ENCODE data around the gene TMEM273.

TMEM273 gene

DNA sequence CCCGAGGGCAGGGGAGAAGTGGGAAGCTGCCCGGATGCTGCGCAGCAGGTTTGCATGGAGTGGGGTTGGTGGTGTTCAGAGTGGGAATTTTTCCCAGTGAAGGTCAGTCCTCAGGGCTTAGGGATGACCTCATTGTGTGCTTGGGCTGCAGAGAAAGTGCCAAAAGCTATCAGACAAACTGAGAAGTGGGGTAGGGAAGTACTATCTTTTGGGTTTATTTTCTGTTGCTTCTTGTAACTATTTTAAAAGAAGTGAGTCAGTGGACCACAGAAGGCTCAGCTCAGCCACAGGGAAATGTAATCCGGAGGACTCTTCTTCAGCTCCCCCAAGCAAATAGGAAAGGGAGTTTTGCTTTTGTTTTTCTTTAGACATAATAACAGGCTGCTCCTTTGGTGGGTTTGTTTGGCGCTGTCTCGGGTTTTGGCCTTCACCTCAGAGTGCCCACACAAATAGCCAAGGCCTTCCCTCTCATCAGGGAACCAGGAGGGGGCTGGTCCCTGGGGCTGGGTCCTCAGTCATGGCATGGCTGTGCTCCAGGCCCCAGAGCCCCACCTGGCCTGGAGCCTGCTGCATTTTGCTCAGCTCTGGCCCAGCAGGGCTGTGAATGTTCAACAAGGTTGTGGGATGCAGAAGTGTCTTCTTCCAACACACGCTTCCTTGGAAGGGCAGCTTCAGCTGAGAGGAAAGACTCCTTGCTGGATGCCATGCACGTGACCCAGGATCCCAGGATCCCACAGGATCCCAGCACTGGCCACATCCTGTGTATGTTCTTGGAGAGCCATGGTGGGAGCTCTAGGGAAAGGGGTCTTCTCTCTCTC lies 49.0 kb downstream of the TMEM273 start:
- no peak for DNase-seq (ENCODE audit: low read depth)

DNA sequence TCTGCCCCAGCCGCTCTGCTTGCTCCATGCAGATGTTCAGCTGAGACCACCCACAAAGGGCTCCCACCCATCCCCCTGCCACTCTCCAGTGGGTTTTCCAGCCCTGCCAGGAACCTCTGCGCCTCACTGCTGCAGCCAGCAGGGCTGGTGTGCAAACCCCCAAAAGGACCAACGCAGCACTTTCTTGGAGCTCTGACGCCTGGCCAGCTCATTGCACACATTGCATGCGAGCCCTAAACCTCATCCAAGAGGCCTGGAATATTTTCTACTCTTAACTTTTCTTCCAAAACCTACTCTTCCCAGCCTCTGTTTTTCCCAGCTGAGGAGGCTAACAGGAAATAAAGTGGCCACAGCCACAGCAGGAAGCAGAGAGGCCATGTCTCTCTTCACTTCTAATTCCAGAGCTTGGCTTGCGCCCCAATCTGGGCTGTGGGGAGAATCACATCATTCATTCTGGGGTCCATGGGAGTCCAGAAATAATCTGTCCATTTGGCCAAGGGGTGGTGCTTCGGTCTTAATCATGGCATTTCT lies 49.8 kb downstream of the TMEM273 start:
- no peak for DNase-seq (ENCODE audit: low read depth)

DNA sequence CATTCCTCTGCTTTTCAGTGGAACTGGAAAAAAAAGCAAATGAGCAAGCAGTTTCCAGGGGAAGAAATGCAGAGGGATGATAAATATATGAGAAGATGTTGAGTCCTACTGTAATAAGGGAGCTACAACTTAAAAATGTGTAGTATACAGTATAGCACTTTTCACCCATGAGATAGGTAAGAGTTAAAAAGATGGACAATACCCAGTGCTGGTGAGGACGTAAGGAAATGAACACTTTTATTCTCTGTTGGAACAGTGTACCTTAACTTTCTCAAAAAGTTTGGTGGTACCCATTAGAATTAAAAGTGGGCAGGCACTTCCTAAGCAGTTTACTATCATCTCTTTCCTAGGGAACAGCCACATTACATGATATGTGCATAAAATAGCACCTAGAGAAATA lies 51.7 kb downstream of the TMEM273 start:
- DNase-seq (ENCODE audit: low read depth), result no peak

DNA sequence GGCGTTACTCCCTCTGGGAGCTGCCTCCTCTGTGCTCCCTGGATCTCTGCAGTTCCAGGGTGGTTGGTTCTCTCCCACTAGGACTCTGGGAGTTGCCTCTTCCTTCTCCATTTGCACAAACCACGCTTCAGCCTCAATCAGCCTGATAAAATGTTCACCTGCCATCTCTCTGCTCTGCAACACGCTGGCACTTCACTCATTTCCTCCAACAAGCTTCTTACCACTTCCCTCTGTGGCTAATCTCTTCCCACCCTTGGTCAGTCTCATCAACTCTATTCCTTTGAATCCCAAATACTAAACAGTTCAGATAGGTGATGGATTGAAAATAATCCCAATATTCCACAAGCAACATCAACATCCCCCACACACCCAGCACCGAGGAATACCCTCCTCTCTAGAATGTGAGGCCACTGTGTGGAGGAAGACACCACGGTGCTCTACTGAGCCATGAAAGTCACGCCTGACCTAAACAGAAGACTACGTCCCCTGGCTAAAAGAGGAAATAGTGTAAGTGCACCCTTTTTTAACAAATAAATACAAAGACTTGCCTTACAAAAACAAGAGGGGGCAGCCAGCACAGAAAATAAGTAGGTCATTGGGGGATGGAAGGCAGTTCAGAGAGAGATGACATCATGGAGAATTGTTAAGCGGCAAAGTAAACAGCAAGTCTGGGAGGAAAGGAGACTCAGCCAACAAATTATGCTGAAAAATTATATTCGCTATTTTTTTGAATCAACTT lies 52.4 kb downstream of the TMEM273 start:
- no peak for DNase-seq (ENCODE audit: low read depth)

DNA sequence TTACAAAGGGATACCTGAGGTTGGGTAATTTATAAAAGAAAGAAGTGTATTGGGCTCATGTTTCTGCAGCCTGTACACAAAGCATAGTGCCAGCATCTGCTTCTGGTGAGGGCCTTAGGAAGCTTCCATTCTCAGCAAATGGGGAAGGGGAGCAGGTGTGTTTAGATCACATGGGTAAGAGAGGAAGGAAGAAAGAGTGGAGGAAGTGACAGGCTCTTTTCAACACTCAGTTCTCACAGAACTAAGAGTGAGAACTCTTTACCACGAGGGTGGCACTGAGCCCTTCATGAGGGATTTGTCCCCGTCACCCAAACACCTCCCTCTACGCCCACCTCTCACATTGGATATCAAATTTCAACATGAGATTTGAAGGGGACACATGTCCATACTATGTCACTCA lies 53.9 kb downstream of the TMEM273 start:
- DNase-seq (ENCODE audit: low read depth), result no peak

DNA sequence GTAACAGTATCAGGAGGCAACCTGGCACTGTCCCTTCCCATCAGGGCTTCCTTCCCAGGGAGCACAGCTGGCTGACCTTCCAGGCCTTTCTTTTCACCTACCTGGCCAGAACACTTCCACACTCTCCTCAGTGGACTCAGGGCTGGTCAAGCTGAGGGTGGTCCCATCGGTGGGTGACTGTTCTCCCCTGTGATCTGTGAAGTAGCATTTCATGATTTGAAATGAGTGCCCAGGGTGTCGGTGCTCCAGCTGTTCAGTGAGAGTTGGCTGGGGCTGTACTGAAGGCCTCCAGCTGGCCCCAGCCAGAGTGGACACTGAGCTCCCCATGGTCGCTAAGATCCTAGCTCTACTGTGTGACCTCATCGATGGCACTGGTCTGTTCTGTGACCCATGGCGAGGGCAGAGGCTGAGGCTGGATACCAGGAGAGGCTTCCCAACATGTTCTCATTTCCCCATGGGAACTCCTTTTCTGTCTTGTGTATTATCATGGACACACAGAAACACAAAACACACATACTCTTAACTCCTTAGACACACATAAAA lies 54.4 kb downstream of the TMEM273 start, which contains the start of gene FAM170B:
Gene FAM170B, minus strand, starts transcription at position 316 of the 543 bp plus-strand sequence. Its CDS starts 103 bp downstream, at position 213.
- no peak for DNase-seq (ENCODE audit: low read depth)

DNA sequence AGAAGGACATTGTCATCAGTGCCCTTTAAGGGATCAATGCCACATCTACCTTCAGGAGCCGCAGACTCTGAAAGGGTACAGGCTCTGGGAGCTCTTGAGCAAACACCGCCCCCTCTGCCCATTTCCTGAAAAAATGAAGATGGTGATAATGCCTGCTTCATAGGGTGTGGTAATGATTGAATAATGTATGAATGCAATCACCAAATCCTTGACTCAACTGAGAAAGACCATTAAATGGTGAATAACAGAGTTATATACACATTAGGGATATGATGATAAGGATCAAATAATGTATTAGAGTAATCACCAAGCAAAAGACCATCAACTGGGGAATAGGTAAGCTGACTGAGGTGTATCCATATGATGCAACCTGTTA lies 55.8 kb downstream of the TMEM273 start:
- DNase-seq (ENCODE audit: low read depth), result no peak

DNA sequence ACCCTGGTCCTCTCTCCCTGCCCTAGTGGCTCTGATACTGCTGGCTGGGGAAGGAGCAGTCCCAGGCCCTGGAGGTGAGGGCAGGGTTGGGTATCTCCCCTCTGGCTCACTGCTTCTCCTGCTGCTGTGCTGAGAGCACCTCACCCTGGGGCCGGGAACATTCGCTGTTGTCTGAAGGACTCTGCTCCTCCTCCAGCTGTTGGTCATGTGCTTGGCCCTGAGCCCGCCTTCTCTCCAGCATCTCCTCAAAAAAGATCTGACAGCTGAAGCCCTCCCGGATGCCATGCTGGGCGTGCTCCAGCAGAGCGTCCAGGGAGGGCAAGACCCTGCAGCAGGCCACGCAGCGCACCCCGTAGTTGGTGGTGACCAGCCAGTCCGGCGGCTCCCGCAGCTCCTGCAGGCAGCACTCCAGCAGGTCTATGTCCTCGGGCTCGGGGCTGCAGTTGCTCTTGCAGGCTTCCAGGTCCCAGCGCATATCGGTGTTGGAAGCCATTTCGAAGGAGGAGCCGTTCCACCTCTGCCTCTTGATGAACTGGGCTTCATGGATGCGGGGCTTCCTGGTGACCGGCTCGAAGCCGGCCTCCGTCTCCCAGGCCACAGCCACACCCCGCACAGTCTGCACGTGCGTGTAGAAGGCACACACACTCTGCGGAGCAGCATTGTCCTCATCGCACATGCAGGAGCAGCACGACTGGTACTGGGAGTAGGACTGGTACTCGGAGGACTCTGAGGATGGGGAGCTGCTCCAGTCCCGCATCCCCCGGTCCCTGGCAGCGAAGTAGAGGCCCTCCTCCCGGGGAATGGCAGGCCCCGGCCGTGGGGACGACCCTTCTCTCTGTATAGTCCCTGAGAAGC lies 56.5 kb downstream of the TMEM273 start:
- no peak for DNase-seq (ENCODE audit: low read depth)

DNA sequence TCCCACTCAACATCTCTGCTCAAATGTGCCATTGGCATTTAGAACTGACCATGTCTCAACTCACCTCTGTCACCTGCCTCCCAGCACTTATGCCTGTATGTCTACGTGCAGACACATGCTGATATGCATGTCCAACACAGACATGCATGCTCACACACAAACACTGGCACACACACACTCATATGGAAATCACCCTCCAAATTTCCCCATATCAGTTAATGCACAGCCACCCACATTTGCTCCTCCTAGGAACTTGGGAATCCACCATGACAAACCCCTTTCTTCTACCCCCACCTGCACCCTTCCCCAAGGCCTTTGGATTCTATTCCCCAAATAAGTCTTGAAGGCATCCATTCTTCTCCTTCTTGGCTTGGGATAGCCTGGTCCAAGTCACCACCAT lies 58.8 kb downstream of the TMEM273 start:
- DNase-seq (ENCODE audit: low read depth), result no peak

DNA sequence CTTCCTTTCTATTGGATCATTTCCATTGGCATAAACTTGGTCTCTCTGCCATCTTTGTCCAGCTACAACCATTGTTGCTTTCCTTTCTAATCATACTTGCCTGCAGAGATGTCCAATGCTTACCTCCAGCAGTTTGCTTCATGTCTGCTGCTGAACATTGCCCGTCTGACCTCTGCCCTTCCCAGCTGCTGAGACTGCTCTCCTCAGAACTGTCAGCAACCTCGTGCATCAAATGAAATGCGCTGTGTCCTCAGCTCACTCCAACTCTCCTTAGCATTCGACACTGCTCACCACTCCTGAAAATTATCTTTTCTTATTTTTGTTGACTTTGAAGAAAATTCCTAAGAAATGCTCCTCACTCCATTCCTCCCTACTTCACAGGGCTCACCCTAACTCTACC lies 59.3 kb downstream of the TMEM273 start:
- no peak for DNase-seq (ENCODE audit: low read depth)

DNA sequence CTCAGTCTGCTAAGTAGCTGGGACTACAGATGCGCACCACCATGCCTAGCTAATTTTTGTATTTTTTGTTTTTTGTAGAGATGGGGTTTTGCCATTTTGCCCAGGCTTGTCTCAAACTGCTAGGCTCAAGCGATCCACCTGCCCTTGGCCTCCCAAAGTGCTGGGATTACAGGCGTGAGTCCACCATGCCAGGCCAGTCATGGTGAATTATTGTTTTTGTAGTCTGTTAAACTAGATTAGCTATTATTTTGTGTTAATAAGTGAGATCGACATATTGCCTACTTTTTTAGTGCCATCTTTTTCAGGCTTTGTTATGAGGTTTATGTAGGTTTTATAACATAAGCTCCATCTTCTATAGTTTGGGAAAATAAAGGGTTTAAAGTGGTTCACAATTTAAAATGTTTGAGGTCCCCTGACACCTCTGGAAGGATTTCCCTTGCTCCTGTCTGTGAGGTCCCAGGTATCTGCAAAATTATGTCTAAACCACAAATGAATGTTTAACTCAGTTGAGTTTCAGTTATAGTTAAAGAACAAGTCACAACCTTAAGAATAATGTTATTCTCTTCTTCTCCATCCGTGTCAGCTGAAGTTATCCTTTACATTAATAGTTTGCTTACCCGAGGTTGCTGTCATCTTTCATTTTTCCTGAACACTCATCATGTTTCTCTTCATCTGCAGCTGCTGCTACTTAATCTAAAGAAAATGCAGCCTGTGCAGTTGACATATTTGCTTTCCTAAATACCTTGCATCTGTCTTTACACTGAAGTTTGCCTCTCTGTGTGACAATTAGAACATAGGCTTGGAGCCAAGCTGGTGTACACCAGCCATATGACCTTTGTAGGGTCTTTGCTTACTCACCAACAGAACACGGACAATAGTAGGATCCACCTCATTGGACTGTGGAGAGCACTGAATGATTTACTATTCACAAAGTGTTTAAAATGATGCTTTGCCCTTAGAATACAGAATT lies 63.9 kb downstream of the TMEM273 start:
- DNase-seq (ENCODE audit: low read depth), result no peak

DNA sequence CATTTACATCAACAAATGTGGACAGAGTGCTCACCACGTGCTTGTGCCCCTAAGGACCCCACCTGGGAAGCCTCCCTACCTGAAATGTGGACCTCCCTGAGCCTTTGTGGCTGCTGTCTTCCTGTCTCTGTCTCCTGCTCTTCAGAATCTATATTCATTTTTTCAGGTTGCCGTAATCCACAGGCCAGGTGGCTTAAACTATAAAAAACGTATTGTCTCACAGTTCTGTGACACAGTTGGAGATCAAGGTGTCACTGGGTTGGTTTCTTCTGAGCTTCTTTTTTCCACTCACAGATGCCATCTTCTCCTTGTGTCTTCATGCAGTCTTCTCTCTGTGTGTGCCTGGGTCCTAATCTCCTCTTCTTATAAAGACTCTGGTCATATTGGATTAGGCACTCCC lies 67.3 kb downstream of the TMEM273 start:
- no peak for DNase-seq (ENCODE audit: low read depth)

DNA sequence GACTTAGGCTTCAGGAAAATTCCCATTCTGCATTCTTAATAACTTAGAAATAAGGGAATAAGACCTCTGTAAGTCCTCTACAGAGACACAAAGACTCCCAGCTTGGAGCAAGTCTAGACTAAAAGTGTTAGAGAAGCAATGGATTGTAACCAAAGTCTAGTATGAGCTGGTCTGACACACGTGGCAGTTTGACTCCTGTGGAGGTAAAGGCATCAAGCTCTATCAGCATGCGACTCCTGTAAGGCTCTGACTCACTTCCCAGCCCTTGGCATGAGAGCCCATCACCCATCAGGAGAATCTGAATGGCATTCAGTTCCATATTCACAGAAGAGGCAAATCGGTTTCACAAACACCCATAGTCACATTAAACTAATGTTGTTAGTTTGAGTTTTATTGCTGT lies 68.4 kb downstream of the TMEM273 start:
- DNase-seq (ENCODE audit: low read depth), result no peak

DNA sequence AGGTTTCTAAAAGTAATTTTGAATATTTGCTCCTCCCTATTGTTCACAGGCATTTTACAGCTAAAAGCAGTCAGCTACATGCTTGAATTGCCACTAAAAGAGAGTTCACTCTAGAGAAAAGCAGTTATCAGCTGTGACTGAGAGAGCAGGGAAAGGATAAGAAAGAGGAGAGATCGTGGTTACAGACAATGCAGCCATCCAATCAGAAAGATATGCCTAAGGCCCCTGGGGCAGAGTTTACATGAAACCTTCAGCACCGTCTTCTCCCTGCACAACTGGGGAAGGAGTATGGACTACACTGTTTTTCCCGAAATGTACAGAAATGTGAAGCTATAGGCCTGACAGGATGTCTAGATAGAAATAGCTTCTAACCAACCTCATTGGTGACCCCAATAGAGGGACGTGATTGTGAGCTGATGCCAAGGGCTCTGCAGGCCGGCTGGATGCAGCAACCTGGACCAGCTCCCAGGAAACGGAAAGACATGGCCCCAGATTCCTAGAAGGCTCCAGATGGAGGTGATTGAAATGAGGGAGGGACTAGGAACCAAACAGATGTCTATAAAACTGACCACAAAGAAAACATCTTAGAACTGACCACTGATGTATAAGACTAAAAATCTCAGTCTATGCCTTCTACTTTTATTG lies 69.6 kb downstream of the TMEM273 start:
- no peak for DNase-seq (ENCODE audit: low read depth)

DNA sequence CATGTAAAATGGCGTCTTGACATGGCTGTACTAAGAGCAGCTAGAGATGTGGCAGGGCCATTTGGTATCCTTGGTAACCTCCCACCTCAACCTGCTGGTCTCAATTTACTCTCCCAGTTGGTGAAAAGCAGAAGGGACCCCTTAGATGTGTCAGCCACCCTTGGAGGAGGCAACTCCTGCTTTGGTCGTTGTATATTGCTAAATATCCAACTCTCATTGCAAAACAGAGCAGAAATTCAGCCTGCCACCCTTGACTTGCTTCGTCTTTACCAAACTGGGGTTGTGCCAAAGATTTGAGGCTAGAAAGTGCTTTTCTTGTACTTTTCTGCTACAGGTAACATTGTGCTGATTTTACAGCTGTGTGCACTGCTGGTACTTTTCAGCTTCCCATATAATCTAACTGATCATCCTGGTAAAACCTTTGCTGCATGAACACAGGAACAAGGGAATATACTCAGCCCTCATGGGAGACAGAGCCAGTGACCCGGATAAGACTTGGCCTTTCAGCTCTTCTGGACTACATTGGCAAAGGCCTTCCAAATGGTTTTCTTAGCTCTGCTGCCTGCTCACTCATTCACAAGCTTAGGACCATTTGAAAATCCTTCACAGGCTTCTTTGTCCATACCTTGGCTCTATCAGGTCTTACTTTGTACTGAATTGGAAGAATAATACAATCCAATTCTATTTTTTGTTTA lies 70.7 kb downstream of the TMEM273 start:
- DNase-seq (ENCODE audit: low read depth), result no peak

DNA sequence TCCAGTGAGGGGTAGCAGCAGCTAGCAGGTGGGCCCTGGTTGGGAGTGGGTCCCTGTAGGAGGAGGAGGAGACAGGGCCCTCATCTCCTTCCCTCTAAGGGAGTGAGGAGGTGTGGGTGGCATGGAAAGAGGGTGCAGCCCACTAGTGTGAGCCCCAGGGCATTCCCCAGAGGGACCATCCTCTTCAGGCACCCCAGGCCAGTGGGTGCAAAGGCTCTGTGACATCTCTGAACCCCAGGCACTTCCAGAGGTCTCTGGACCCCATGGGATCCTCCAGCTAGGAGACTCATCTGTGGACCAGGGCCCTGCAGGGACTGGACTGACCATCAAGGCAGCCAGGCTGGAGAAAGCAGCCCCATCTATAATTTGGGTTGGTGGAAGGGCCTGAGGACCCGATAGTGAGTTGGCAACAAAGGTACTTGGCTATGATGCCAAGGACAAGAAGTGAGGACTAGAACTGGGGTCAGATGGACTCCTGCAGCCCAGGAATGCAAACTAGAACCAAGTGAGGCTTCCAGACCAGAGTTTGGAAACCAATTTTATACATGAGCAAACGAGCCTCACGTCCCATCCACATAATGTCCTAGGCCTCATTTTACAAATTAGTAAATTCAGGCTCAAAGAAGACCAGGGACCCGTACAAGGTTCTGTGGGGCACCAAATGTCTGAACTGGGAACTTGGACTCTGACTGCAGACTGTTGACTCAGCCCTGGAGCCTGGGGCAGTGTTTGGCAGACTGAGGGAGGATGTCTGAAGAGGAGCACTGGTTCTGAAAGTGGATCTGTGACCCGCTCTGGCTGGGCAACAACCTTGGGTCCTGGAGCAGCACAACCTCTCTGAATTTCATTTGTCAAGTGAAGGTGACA lies 71.4 kb downstream of the TMEM273 start:
- DNase-seq (ENCODE audit: low read depth), result no peak

DNA sequence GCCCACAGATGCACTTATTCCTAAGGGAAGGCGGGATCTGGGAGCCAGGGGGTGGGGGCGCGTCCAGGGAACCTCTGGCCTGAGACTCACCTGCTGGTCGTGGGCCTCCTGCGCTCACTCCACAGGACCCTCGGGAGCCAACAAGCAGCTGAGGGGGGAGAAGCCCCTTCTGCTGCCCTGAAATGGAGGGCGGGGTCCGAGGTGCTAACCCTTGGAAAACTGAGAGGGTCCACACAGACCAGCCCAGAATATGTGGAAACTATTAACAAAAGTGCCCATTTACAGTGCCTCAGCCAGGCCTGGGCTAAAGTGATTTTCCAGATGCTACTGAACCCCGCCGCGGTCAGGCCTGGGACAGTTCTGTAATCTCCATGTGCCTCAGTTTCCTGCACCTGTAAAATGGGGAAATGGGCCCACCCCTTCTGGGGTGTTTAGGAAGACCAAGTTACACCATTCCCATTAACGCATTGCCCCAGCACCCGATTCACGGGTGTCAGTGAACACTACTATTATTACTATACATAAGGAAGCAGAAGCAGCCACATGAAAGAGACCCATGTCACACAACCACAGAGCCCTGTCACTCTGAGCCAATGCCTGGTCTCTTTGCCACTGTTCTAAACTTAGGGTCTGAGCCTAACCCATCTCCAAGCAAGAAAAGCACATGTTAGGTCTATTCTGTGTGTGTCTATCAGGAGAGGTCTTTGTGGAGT lies 72.2 kb downstream of the TMEM273 start:
- no peak for DNase-seq (ENCODE audit: low read depth)
